Measurements from ENCODE around the gene ASTN2.

ASTN2 gene

DNA sequence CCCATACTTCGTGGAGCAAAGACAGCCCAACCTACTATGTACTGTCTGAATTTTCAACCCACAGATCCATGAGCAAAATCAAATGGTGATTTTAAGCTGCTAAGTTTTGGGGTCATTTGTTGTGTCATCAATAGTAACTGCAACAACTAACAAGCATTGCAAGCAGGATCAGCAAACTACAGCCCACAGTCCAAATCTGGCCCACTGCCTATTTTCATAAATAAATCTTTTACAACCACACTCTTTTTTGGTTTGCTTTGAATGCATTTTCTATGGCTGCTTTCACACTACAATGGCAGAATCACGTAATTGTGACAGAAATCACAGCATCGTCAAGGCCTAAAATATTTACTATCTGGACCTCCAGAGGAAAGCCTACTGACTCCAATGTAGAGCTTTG is 964.9 kb downstream of the ASTN2 start:
- TF ChIP-seq, protein P1, sequence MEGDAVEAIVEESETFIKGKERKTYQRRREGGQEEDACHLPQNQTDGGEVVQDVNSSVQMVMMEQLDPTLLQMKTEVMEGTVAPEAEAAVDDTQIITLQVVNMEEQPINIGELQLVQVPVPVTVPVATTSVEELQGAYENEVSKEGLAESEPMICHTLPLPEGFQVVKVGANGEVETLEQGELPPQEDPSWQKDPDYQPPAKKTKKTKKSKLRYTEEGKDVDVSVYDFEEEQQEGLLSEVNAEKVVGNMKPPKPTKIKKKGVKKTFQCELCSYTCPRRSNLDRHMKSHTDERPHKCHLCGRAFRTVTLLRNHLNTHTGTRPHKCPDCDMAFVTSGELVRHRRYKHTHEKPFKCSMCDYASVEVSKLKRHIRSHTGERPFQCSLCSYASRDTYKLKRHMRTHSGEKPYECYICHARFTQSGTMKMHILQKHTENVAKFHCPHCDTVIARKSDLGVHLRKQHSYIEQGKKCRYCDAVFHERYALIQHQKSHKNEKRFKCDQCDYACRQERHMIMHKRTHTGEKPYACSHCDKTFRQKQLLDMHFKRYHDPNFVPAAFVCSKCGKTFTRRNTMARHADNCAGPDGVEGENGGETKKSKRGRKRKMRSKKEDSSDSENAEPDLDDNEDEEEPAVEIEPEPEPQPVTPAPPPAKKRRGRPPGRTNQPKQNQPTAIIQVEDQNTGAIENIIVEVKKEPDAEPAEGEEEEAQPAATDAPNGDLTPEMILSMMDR (IDR thresholded peaks at IDR 0.05) = no peak
- Histone ChIP-seq H3K4me3 (no peak overlapping the region), H3K4me1 (peaks cover 0 to 8% (median 3%) of the 10 kb centered on the region in 4 donors), H3K27ac (no peak overlapping the region), H3K27me3 (no peaks in the 10 kb centered on the region), H3K36me3 (no peaks in the 10 kb centered on the region), H3K9me3 (no peaks in the 10 kb centered on the region)
- DNase-seq = no peak
- intact Hi-C loops (cut with DNase I; ENCODE audit: low total_unique reads) = no loop called here

DNA sequence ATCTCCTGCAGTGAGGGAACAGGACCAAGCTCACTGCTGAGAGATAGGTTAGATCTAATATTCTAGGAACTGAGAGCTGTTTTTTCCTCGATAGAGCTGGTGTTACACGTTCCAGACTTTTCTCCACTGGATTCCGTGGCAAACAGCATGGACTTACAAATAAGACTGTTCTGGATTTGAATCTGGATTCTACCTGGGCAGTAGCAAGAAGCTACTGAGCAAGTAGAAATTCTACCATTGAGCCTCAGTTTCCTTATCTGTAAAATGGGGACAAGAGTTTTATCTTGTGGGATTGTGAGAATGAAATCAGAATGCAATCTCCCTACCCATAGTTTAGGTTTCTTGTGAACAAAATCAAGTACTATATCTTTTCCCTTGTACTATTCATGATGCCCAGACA is 966.4 kb downstream of the ASTN2 start:
- no peaks in the 10 kb centered on the region for H3K27me3 ChIP-seq
- intact Hi-C loops (cut with DNase I; ENCODE audit: low total_unique reads) = no loop called here
- H3K4me1 ChIP-seq = peaks cover 0 to 8% (median 3%) of the 10 kb centered on the region in 4 donors
- DNase-seq = no peak
- no peak overlapping the region for H3K4me3 ChIP-seq
- H3K36me3 ChIP-seq = no peaks in the 10 kb centered on the region
- no peak overlapping the region for H3K27ac ChIP-seq
- no peaks in the 10 kb centered on the region for H3K9me3 ChIP-seq
- TF ChIP-seq, protein P1 (IDR thresholded peaks at IDR 0.05) = no peak

DNA sequence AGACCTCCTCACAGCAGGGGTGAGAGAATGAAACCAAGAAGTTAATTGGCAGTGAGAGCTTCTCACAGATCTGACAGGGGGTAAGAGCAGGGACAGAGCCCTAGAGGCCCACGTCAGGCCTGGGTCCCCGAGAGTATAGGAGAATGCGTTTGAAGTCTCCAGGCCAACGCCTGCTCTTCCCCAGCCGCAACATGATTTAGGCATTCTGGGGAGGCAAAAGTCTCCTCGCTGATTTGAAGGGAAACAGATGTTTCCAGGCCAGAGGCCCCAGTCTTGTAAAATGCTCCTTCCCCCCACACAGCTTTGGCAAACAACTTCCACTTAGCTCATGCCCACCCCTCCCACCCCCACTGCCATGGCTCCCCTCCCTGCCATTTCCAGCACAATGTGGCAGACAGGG is 966.9 kb downstream of the ASTN2 start:
- no peak for DNase-seq

DNA sequence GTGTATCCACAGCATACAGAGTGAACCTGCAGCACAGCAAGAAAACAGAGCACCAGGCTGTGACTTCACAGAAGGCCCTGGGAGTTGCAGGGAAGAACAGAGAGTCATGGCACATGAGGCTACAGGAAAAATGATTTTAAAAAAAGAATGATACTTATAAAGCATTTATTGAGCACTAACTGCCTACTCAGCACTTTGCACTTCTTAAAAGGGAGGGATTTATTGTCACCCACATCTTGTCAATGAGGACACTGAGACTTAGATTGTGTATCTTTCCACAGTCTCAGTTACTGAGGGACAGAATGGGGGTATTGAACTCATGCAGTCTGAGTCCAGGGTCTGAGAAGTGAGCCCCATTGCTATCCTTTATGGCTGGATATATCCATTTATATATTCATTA is 972.3 kb downstream of the ASTN2 start:
- Histone ChIP-seq H3K9me3 (no peaks in the 10 kb centered on the region), H3K27me3 (no peaks in the 10 kb centered on the region), H3K4me1 (no peaks in the 10 kb centered on the region), H3K36me3 (peaks cover 0 to 9% (median 8%) of the 10 kb centered on the region in 3 donors), H3K4me3 (no peak overlapping the region), H3K27ac (no peak overlapping the region)
- intact Hi-C loops (cut with DNase I; ENCODE audit: low total_unique reads) = no loop called here
- TF ChIP-seq, protein P1 (IDR thresholded peaks at IDR 0.05) = no peak
- DNase-seq = no peak

More for the DNA sequence above, 966.9 kb downstream of the ASTN2 start:
- Histone ChIP-seq H3K27me3 (no peaks in the 10 kb centered on the region), H3K27ac (no peak overlapping the region), H3K4me3 (no peak overlapping the region), H3K9me3 (no peaks in the 10 kb centered on the region), H3K4me1 (peaks cover 0 to 8% (median 3%) of the 10 kb centered on the region in 4 donors), H3K36me3 (no peaks in the 10 kb centered on the region)
- intact Hi-C loops (cut with DNase I; ENCODE audit: low total_unique reads) = no loop called here
- TF ChIP-seq, protein P1 (IDR thresholded peaks at IDR 0.05) = no peak

DNA sequence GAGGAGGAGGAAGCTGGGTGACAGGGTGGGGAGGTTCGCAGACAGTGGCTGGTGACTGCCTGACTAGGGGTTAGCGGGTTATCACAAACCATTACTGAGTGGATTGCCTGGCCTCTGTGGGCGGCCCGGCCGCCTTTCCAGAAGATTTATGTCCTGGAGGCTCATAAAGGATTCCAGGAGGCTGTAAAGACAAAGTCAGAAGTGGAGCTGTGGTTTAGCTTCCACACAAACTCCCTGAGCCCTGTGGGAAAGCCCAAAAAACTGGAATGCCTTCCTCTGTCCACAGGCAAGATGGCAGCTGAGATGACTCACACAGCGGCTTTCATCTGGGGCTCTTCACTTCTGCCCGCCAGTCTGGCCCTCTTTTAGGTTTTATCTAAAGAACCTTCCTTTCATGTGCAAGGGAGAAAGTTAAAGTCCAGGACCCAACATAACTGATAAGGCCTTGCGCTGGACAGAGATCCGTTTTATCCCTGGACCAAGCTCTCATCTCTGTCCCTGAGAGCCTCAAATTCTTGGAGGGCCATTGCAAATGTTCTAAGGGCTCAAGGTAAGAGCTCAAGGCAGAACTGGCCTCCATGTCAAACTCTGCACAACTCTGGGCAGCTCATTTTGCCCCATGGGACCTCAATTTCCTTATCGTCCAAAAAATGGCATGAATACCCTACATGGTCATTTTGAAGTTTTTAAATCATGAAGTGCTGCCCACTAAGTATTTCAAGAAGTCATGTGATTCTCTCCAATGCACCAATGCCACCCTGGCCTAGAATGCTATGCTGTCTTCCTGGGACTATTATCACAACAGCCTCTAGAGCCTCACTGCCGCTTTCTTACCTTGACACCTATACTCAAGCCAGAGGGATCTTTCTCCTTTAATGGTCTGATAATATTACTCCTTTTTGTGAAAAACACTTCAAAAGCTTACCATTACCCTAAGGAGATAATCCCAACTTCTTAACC is 977.2 kb downstream of the ASTN2 start:
- Histone ChIP-seq H3K9me3 (no peaks in the 10 kb centered on the region), H3K4me3 (no peak overlapping the region), H3K27me3 (no peaks in the 10 kb centered on the region), H3K27ac (no peak overlapping the region), H3K4me1 (no peaks in the 10 kb centered on the region), H3K36me3 (peaks cover 0 to 9% (median 8%) of the 10 kb centered on the region in 3 donors)
- TF ChIP-seq, protein P1 (IDR thresholded peaks at IDR 0.05) = no peak
- intact Hi-C loops (cut with DNase I; ENCODE audit: low total_unique reads) = no loop called here
- DNase-seq = no peak
